Measurements from ENCODE around the gene OR13J1. TPM values are rescaled to one million over a fixed set of nuclear protein-coding genes. Genes with fewer than 3 reads are reported as not detected.
"Not testable (repeated sequence)": the region's sequence is repeated elsewhere in the genome, so short reads cannot be mapped to it uniquely, and the experiment has no call there.

The OR13J1 gene
- total RNA-seq, 1 donor from 2014 or later, result not detected

DNA sequence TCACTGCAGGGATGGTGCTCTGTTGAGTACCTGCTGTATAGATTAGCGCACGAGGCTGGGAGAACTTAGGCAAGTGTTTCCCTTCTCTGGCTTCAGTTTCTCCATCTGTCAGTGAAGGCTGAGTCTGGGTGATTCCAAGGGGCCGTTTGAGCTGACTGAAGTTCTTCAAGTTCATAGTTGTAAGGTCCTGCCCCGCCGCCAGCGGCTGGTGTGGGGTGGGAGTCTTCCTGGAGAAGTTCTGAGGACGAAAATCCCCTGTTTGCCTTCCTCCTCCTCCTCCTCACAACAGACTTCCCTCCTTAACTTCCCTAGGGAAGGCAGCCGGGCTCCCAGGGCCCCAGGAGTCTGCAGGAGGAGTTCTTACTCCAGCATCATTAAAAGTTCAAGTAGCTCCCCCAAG lies 34.1 kb upstream of the OR13J1 start:
- Mint-ChIP-seq H3K4me3 (ENCODE audit: unreplicated experiment) (no peak overlapping the region), H3K27me3 (ENCODE audit: unreplicated experiment) (peaks cover 8% of the 10 kb centered on the region), H3K27ac (ENCODE audit: unreplicated experiment) (no peak overlapping the region), H3K9me3 (ENCODE audit: unreplicated experiment) (peaks cover 1% of the 10 kb centered on the region), H3K4me1 (ENCODE audit: low read depth, unreplicated experiment) (peaks cover 33% of the 10 kb centered on the region), H3K36me3 (ENCODE audit: unreplicated experiment) (no peaks in the 10 kb centered on the region)
- no peak for DNase-seq
- TF ChIP-seq, protein P1, sequence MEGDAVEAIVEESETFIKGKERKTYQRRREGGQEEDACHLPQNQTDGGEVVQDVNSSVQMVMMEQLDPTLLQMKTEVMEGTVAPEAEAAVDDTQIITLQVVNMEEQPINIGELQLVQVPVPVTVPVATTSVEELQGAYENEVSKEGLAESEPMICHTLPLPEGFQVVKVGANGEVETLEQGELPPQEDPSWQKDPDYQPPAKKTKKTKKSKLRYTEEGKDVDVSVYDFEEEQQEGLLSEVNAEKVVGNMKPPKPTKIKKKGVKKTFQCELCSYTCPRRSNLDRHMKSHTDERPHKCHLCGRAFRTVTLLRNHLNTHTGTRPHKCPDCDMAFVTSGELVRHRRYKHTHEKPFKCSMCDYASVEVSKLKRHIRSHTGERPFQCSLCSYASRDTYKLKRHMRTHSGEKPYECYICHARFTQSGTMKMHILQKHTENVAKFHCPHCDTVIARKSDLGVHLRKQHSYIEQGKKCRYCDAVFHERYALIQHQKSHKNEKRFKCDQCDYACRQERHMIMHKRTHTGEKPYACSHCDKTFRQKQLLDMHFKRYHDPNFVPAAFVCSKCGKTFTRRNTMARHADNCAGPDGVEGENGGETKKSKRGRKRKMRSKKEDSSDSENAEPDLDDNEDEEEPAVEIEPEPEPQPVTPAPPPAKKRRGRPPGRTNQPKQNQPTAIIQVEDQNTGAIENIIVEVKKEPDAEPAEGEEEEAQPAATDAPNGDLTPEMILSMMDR (IDR thresholded peaks at IDR 0.05; ENCODE audit: partially characterized antibody, unreplicated experiment), result no peak

DNA sequence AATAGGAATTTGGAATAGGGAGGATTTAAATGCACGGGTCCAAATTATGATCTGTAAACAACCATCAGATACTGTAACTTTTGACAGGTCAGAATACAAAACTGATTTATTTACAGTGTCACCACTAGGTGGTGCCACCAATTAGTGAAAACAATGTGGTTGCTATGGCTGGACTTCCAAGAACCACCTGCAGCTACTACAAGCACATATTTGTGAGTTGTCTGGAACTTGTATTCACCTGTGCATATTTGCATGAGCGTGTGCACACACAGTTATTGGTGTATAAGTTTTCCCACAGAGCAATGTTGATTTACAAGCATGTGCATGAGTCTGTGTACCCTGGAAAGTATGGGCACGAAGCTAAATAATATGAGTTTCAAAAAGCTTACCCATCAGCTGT lies 32.8 kb upstream of the OR13J1 start:
- Mint-ChIP-seq H3K4me3 (ENCODE audit: unreplicated experiment) (no peak overlapping the region), H3K4me1 (ENCODE audit: low read depth, unreplicated experiment) (peaks cover 22% of the 10 kb centered on the region), H3K27ac (ENCODE audit: unreplicated experiment) (no peak overlapping the region), H3K27me3 (ENCODE audit: unreplicated experiment) (peaks cover 6% of the 10 kb centered on the region), H3K9me3 (ENCODE audit: unreplicated experiment) (peaks cover 1% of the 10 kb centered on the region), H3K36me3 (ENCODE audit: unreplicated experiment) (no peaks in the 10 kb centered on the region)
- no peak for DNase-seq
- TF ChIP-seq, protein P1 (IDR thresholded peaks at IDR 0.05; ENCODE audit: partially characterized antibody, unreplicated experiment), result peak; percentile 94

DNA sequence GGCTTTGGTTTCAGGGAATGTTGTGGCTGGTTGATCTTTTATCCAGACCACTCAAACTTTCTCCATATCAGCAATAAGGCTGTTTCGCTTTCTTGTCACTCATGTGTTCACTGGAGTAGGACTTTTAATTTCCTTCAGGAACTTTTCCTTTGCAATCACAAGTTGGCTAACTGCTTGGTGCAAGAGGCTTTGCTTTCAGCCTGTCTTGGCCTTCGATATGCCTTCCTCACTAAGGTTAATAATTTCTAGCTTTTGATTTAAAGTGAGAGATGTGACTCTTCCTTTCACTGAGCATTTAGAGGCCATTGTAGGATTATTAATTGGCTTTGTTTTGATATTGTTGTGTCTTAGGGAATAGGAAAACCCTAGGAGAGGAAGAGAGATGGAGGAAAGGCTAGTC lies 28.8 kb upstream of the OR13J1 start:
- H3K27ac Mint-ChIP-seq (ENCODE audit: unreplicated experiment), result no peak overlapping the region
- no peak overlapping the region for H3K4me3 Mint-ChIP-seq (ENCODE audit: unreplicated experiment)
- no peaks in the 10 kb centered on the region for H3K27me3 Mint-ChIP-seq (ENCODE audit: unreplicated experiment)
- H3K9me3 Mint-ChIP-seq (ENCODE audit: unreplicated experiment), result no peaks in the 10 kb centered on the region
- no peaks in the 10 kb centered on the region for H3K36me3 Mint-ChIP-seq (ENCODE audit: unreplicated experiment)
- DNase-seq, result no peak
- TF ChIP-seq, protein P1 (IDR thresholded peaks at IDR 0.05; ENCODE audit: partially characterized antibody, unreplicated experiment), result no peak
- H3K4me1 Mint-ChIP-seq (ENCODE audit: low read depth, unreplicated experiment), result peaks cover 2% of the 10 kb centered on the region

DNA sequence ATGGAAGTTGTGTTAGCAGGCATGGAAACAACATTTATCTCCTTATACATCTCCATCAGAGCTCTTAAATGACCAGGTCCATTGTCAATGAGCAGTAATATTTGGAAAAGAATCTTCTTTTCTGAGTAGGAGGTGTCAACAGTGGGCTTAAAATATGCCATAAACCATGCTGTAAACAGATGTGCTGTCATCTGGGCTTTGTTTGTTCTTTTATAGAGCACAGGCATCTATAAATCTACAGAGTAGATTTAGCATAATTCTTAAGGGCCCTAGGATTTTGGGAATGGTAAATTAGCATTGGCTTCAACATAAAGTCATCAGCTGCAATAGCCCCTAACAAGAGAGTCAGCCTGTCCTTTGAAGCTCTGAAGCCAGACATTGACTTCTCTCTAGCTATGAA lies 28.1 kb upstream of the OR13J1 start:
- DNase-seq, result no peak
- Mint-ChIP-seq H3K27ac (ENCODE audit: unreplicated experiment) (no peak overlapping the region), H3K9me3 (ENCODE audit: unreplicated experiment) (no peaks in the 10 kb centered on the region), H3K4me1 (ENCODE audit: low read depth, unreplicated experiment) (no peaks in the 10 kb centered on the region), H3K36me3 (ENCODE audit: unreplicated experiment) (no peaks in the 10 kb centered on the region), H3K4me3 (ENCODE audit: unreplicated experiment) (no peak overlapping the region), H3K27me3 (ENCODE audit: unreplicated experiment) (no peaks in the 10 kb centered on the region)
- TF ChIP-seq, protein P1 (IDR thresholded peaks at IDR 0.05; ENCODE audit: partially characterized antibody, unreplicated experiment), result no peak

DNA sequence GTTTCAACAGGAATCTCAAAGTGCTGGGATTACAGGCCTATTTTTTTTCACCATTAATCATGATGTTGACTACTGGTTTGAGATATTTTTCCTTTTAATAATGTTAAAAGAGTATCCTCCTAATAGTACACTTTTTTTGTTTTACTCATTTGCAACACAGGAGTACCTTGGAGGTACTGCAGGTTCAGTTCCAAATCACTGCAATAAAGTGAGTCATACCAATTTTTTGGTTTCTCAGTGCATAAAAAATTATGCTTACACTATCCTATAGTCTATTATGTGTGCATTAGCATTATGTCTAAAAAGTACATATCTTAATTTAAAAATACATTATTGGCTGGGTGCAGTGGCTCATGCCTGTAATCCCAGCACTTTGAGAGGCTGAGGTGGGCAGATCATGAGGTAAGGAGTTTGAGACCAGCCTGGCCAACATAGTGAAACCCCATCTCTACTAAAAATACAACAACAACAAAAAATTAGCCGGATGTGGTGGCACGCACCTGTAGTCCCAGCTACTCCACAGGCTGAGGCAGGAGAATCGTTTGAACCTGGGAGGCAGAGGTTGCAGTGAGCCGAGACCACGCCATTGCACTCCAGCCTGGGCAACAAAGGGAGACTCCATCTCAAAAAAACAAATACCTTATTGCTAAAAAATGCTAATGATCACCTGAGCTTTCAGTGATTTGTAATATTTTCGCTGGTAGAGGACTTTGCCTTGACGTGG lies 27.3 kb upstream of the OR13J1 start:
- H3K36me3 Mint-ChIP-seq (ENCODE audit: unreplicated experiment); H3K4me3 Mint-ChIP-seq (ENCODE audit: unreplicated experiment); H3K27me3 Mint-ChIP-seq (ENCODE audit: unreplicated experiment); H3K4me1 Mint-ChIP-seq (ENCODE audit: low read depth, unreplicated experiment); DNase-seq; H3K27ac Mint-ChIP-seq (ENCODE audit: unreplicated experiment); H3K9me3 Mint-ChIP-seq (ENCODE audit: unreplicated experiment): not testable (repeated sequence)
